ENCODE results near the gene UBQLN2.
"Not testable (repeated sequence)": the region's sequence is repeated elsewhere in the genome, so short reads cannot be mapped to it uniquely, and the experiment has no call there.

UBQLN2 gene
- total RNA-seq, result 41.0 to 67.3 (median 56.7) reads per million in 9 experiments

- H3K4me1 Mint-ChIP-seq (ENCODE audit: low read depth in 2 of 2), result peaks cover 7 to 8% of the 10 kb centered on the region in 2 donors
- H3K36me3 Mint-ChIP-seq (ENCODE audit: insufficient read depth), result peaks cover 12% of the 10 kb centered on the region
- no peaks in the 10 kb centered on the region for H3K27me3 Mint-ChIP-seq
- ATAC-seq (replicated peaks) (peak; percentile 82), DNase-seq (peak; percentile 62 to 64 (median 63))
- no peaks in the 10 kb centered on the region for H3K9me3 Mint-ChIP-seq
- peak within 1 kb of the TSS; percentile 94 to 96 for H3K27ac Mint-ChIP-seq
- H3K4me3 Mint-ChIP-seq, result peak within 1 kb of the TSS; percentile 77 to 80
Observed at GRCh38 chrX:56563231-56564161, at the start of gene UBQLN2. Gene UBQLN2 (plus strand): TSS chrX:56563627. CDS start chrX:56563874, 247 bp downstream.

GRCh38 chrX:56519642-56520041 lies 43.8 kb upstream of the UBQLN2 start:
- H3K27me3 Mint-ChIP-seq, result peaks cover 0 to 10% of the 10 kb centered on the region in 2 donors
- H3K36me3 Mint-ChIP-seq (ENCODE audit: insufficient read depth), result no peaks in the 10 kb centered on the region
- H3K9me3 Mint-ChIP-seq, result no peaks in the 10 kb centered on the region
- no peak overlapping the region for H3K27ac Mint-ChIP-seq
- ATAC-seq (replicated peaks) (no peak), DNase-seq (no peak)
- H3K4me3 Mint-ChIP-seq, result no peak overlapping the region
- H3K4me1 Mint-ChIP-seq (ENCODE audit: low read depth in 2 of 2), result no peaks in the 10 kb centered on the region

GRCh38 chrX:56529482-56530007 lies 33.9 kb upstream of the UBQLN2 start:
- not testable (repeated sequence) for H3K27ac Mint-ChIP-seq; H3K4me3 Mint-ChIP-seq; DNase-seq; H3K4me1 Mint-ChIP-seq (ENCODE audit: low read depth in 2 of 2); H3K9me3 Mint-ChIP-seq; H3K36me3 Mint-ChIP-seq (ENCODE audit: insufficient read depth); ATAC-seq (replicated peaks)
- H3K27me3 Mint-ChIP-seq, result peaks cover 0 to 25% of the 10 kb centered on the region in 2 donors

GRCh38 chrX:56530011-56530410 lies 33.4 kb upstream of the UBQLN2 start:
- no peak for ATAC-seq (replicated peaks)
- Mint-ChIP-seq H3K27ac (no peak overlapping the region), H3K4me3 (no peak overlapping the region), H3K9me3 (no peaks in the 10 kb centered on the region), H3K4me1 (ENCODE audit: low read depth in 2 of 2) (no peaks in the 10 kb centered on the region), H3K36me3 (ENCODE audit: insufficient read depth) (no peaks in the 10 kb centered on the region), H3K27me3 (peaks cover 0 to 23% of the 10 kb centered on the region in 2 donors)
- DNase-seq, result no peak

GRCh38 chrX:56550667-56551066 lies 12.8 kb upstream of the UBQLN2 start:
- H3K9me3 Mint-ChIP-seq, result peaks cover 0 to 15% of the 10 kb centered on the region in 2 donors
- ATAC-seq (replicated peaks) (no peak), DNase-seq (no peak)
- H3K27ac Mint-ChIP-seq, result no peak overlapping the region
- no peak overlapping the region for H3K4me3 Mint-ChIP-seq
- no peaks in the 10 kb centered on the region for H3K27me3 Mint-ChIP-seq
- no peaks in the 10 kb centered on the region for H3K4me1 Mint-ChIP-seq (ENCODE audit: low read depth in 2 of 2)
- no peaks in the 10 kb centered on the region for H3K36me3 Mint-ChIP-seq (ENCODE audit: insufficient read depth)

- Mint-ChIP-seq H3K27me3 (no peaks in the 10 kb centered on the region), H3K27ac (no peak overlapping the region), H3K4me3 (no peak overlapping the region), H3K36me3 (ENCODE audit: insufficient read depth) (no peaks in the 10 kb centered on the region), H3K4me1 (ENCODE audit: low read depth in 2 of 2) (no peaks in the 10 kb centered on the region), H3K9me3 (peaks cover 0 to 3% of the 10 kb centered on the region in 2 donors)
- DNase-seq (no peak), ATAC-seq (replicated peaks) (no peak)
Observed at GRCh38 chrX:56554870-56555269, 8.6 kb upstream of the UBQLN2 start.

GRCh38 chrX:56557376-56557929 lies 6.0 kb upstream of the UBQLN2 start:
- ATAC-seq (replicated peaks), result no peak
- H3K27me3 Mint-ChIP-seq, result no peaks in the 10 kb centered on the region
- no peak overlapping the region for H3K27ac Mint-ChIP-seq
- no peak overlapping the region for H3K4me3 Mint-ChIP-seq
- H3K9me3 Mint-ChIP-seq, result no peaks in the 10 kb centered on the region
- H3K36me3 Mint-ChIP-seq (ENCODE audit: insufficient read depth), result no peaks in the 10 kb centered on the region
- no peaks in the 10 kb centered on the region for H3K4me1 Mint-ChIP-seq (ENCODE audit: low read depth in 2 of 2)
- no peak for DNase-seq

GRCh38 chrX:56564164-56564885 lies 898 bp downstream of the UBQLN2 start:
- Mint-ChIP-seq H3K9me3 (no peaks in the 10 kb centered on the region), H3K36me3 (ENCODE audit: insufficient read depth) (peaks cover 15% of the 10 kb centered on the region), H3K4me1 (ENCODE audit: low read depth in 2 of 2) (peaks cover 12% of the 10 kb centered on the region in 2 donors), H3K27ac (peak overlapping the region; percentile 94 to 96), H3K4me3 (peak overlapping the region; percentile 77 to 80), H3K27me3 (no peaks in the 10 kb centered on the region)
- peak; percentile 8 for ATAC-seq (replicated peaks)
- peak in 1 of 3 experiments; percentile 9 for DNase-seq

GRCh38 chrX:56564921-56565840 lies 1.8 kb downstream of the UBQLN2 start:
- DNase-seq, result no peak
- peak overlapping the region; percentile 94 to 96 for H3K27ac Mint-ChIP-seq
- H3K27me3 Mint-ChIP-seq, result no peaks in the 10 kb centered on the region
- no peaks in the 10 kb centered on the region for H3K9me3 Mint-ChIP-seq
- peaks cover 12 to 16% of the 10 kb centered on the region in 2 donors for H3K4me1 Mint-ChIP-seq (ENCODE audit: low read depth in 2 of 2)
- H3K36me3 Mint-ChIP-seq (ENCODE audit: insufficient read depth), result peaks cover 20% of the 10 kb centered on the region
- H3K4me3 Mint-ChIP-seq, result peak overlapping the region; percentile 77 to 80
- ATAC-seq (replicated peaks), result no peak

- DNase-seq, result no peak
- no peaks in the 10 kb centered on the region for H3K9me3 Mint-ChIP-seq
- no peaks in the 10 kb centered on the region for H3K27me3 Mint-ChIP-seq
- no peak for ATAC-seq (replicated peaks)
- no peak overlapping the region for H3K27ac Mint-ChIP-seq
- peaks cover 13 to 27% of the 10 kb centered on the region in 2 donors for H3K4me1 Mint-ChIP-seq (ENCODE audit: low read depth in 2 of 2)
- peaks cover 16% of the 10 kb centered on the region for H3K36me3 Mint-ChIP-seq (ENCODE audit: insufficient read depth)
- H3K4me3 Mint-ChIP-seq, result no peak overlapping the region
Observed at GRCh38 chrX:56569378-56570057, 6.1 kb downstream of the UBQLN2 start.

- H3K4me3 Mint-ChIP-seq, result no peak overlapping the region
- H3K36me3 Mint-ChIP-seq (ENCODE audit: insufficient read depth), result peaks cover 10% of the 10 kb centered on the region
- ATAC-seq (replicated peaks), result peak; percentile 62
- no peak for DNase-seq
- peaks cover 15 to 26% of the 10 kb centered on the region in 2 donors for H3K4me1 Mint-ChIP-seq (ENCODE audit: low read depth in 2 of 2)
- H3K27ac Mint-ChIP-seq, result no peak overlapping the region
- H3K9me3 Mint-ChIP-seq, result no peaks in the 10 kb centered on the region
- no peaks in the 10 kb centered on the region for H3K27me3 Mint-ChIP-seq
Observed at GRCh38 chrX:56572975-56573374, 9.5 kb downstream of the UBQLN2 start.

GRCh38 chrX:56574861-56575260 lies 11.4 kb downstream of the UBQLN2 start:
- peaks cover 16 to 24% of the 10 kb centered on the region in 2 donors for H3K4me1 Mint-ChIP-seq (ENCODE audit: low read depth in 2 of 2)
- no peaks in the 10 kb centered on the region for H3K27me3 Mint-ChIP-seq
- H3K27ac Mint-ChIP-seq, result peak overlapping the region in 1 of 2 donors; percentile 95
- no peak for DNase-seq
- no peaks in the 10 kb centered on the region for H3K9me3 Mint-ChIP-seq
- no peak overlapping the region for H3K4me3 Mint-ChIP-seq
- no peak for ATAC-seq (replicated peaks)
- peaks cover 3% of the 10 kb centered on the region for H3K36me3 Mint-ChIP-seq (ENCODE audit: insufficient read depth)
